IPS-20b (cell line): ENCODE data around the gene OR52M1.

Source experiments
- H3K27ac ChIP-seq: one replicate; pipeline ENCODE4 v1.5.1; 2013; ENCODE audit warnings: low read length
- H3K27me3 ChIP-seq: 2 replicates; pipeline ENCODE4 v1.6.1; 2013; ENCODE audit warnings: mild to moderate bottlenecking, low read length, inconsistent platforms; ENCODE audit not compliant: insufficient read depth
- H3K36me3 ChIP-seq: 2 replicates; pipeline ENCODE4 v1.6.1; 2013; ENCODE audit warnings: low read depth, mild to moderate bottlenecking, inconsistent platforms, low read length, moderate library complexity; ENCODE audit not compliant: insufficient read depth
- H3K4me1 ChIP-seq: 2 replicates; pipeline ENCODE4 v1.6.1; 2013; ENCODE audit warnings: mild to moderate bottlenecking, control low read depth, inconsistent platforms, low read length, moderate library complexity; ENCODE audit not compliant: insufficient read depth
- H3K4me3 ChIP-seq: 2 replicates; pipeline ENCODE4 v1.5.1; 2013; ENCODE audit warnings: mild to moderate bottlenecking, low read length, inconsistent platforms
- H3K9ac ChIP-seq: 2 replicates; pipeline ENCODE4 v1.6.1; 2013; ENCODE audit warnings: low read depth, mild to moderate bottlenecking, inconsistent platforms, low read length, moderate library complexity
- H3K9me3 ChIP-seq: 2 replicates; pipeline ENCODE4 v1.6.1; 2013; ENCODE audit warnings: mild to moderate bottlenecking, low read depth, low read length, inconsistent platforms; ENCODE audit not compliant: insufficient read depth

The OR52M1 gene

GRCh38 chr11:4576880-4577279 is 31.9 kb downstream of the OR52M1 start:
- Histone ChIP-seq H3K27me3 (no peaks in the 10 kb centered on the region), H3K36me3 (no peaks in the 10 kb centered on the region), H3K9ac (no peak overlapping the region), H3K27ac (no peak overlapping the region), H3K4me3 (no peak overlapping the region), H3K9me3 (no peaks in the 10 kb centered on the region), H3K4me1 (peaks cover 5% of the 10 kb centered on the region; the same call in 1 of the 2 replicates)

- no peak overlapping the region for H3K9ac ChIP-seq
- H3K4me1 ChIP-seq: no peaks in the 10 kb centered on the region
Observed at GRCh38 chr11:4577761-4578160, 32.8 kb downstream of the OR52M1 start.

GRCh38 chr11:4578624-4579023 is 33.6 kb downstream of the OR52M1 start:
- Histone ChIP-seq H3K27ac (no peak overlapping the region), H3K9ac (no peak overlapping the region), H3K4me3 (no peak overlapping the region), H3K9me3 (no peaks in the 10 kb centered on the region), H3K4me1 (no peaks in the 10 kb centered on the region), H3K27me3 (no peaks in the 10 kb centered on the region), H3K36me3 (no peaks in the 10 kb centered on the region)

More at GRCh38 chr11:4577761-4578160, 32.8 kb downstream of the OR52M1 start:
- Histone ChIP-seq H3K9me3 (no peaks in the 10 kb centered on the region), H3K27me3 (no peaks in the 10 kb centered on the region), H3K4me3 (no peak overlapping the region), H3K27ac (no peak overlapping the region), H3K36me3 (no peaks in the 10 kb centered on the region)

- no peaks in the 10 kb centered on the region for H3K36me3 ChIP-seq
- H3K27me3 ChIP-seq: no peaks in the 10 kb centered on the region; the same call in 1 of the 2 replicates
- H3K4me1 ChIP-seq: no peaks in the 10 kb centered on the region
- H3K9me3 ChIP-seq: no peaks in the 10 kb centered on the region
- no peak overlapping the region for H3K9ac ChIP-seq
- H3K4me3 ChIP-seq: no peak overlapping the region
- no peak overlapping the region for H3K27ac ChIP-seq
Observed at GRCh38 chr11:4580124-4580523, 35.1 kb downstream of the OR52M1 start.

GRCh38 chr11:4581443-4581842 is 36.5 kb downstream of the OR52M1 start, which contains the start of gene OR52I2:
TSS of gene OR52I2 (plus strand) at chr11:4581743.
- Histone ChIP-seq H3K9ac (no peak within 1 kb of the TSS), H3K4me3 (no peak within 1 kb of the TSS), H3K27ac (no peak within 1 kb of the TSS), H3K4me1 (no peaks in the 10 kb centered on the region), H3K27me3 (peaks cover 3% of the 10 kb centered on the region; the same call in 1 of the 2 replicates), H3K36me3 (no peaks in the 10 kb centered on the region), H3K9me3 (no peaks in the 10 kb centered on the region)

GRCh38 chr11:4589017-4589416 is 44.0 kb downstream of the OR52M1 start:
- Histone ChIP-seq H3K36me3 (no peaks in the 10 kb centered on the region), H3K4me1 (no peaks in the 10 kb centered on the region), H3K27me3 (peaks cover 3% of the 10 kb centered on the region; the same call in 1 of the 2 replicates), H3K9me3 (no peaks in the 10 kb centered on the region), H3K9ac (no peak overlapping the region), H3K27ac (no peak overlapping the region), H3K4me3 (no peak overlapping the region)

GRCh38 chr11:4593739-4594138 is 48.7 kb downstream of the OR52M1 start, which contains the start of gene OR52I1:
TSS of gene OR52I1 (plus strand) at chr11:4594039. CDS start at chr11:4594039, 0 bp downstream.
- Histone ChIP-seq H3K9ac (no peak within 1 kb of the TSS), H3K36me3 (no peaks in the 10 kb centered on the region), H3K4me3 (no peak within 1 kb of the TSS), H3K27ac (no peak within 1 kb of the TSS), H3K27me3 (no peaks in the 10 kb centered on the region), H3K4me1 (no peaks in the 10 kb centered on the region), H3K9me3 (no peaks in the 10 kb centered on the region)
